ENCODE measurements around the gene RFTN1.

DNA sequence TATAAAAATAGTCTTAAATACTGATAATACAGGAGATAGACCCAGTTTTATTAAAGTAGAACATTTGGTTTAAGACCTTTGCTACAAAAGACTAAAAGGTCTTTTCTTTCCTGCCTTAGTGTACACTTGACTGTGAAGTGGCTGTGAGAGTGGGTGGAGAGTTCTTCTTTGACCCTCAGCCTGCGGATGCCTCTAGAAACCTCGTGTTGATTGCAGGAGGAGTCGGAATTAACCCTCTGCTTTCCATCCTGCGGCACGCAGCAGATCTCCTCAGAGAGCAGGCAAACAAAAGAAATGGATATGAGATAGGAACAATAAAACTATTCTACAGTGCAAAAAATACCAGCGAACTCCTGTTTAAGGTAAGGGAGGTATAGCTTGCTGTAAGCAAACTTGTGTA lies 212.0 kb downstream of the RFTN1 start:
- TF ChIP-seq POLR2A (IDR thresholded peaks at IDR 0.05; ENCODE audit: low read length) (no peak), GATA1 (IDR thresholded peaks at IDR 0.05; ENCODE audit: low read depth, low read length) (no peak)
